ENCODE measurements around the gene SUPT3H. TPM values are rescaled to one million over a fixed set of nuclear protein-coding genes. Genes with fewer than 3 reads are reported as not detected.

The SUPT3H gene
- total RNA-seq, 2 donors from 2014 or later: 2.5 to 4.5 TPM

- no peak for TF ChIP-seq CTCF (IDR thresholded peaks at IDR 0.05)
- Histone ChIP-seq H3K36me3 (no peaks in the 10 kb centered on the region), H3K27ac (no peak overlapping the region)
These were observed 592.6 kb downstream of the SUPT3H start for GRCh38 chr6:44785130-44785529.

DNA sequence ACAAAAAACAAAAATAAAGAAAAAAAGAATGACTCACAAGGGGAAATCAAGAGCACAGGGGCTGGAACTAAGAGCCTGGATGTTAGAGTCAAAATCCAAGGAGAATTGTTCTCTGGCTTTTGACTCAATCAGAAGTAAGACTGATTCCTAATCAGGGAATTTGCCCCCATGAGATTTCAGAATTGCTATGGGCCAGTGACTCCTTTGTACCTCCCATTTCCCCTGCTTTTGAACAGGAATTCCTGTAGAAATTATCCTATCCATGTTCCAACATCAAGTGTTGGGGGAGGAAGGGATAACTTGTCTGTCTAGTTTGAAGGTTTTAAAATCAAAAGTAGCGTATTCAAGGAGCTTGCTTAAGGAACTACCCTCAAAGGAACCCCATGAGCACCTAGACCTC is 593.5 kb downstream of the SUPT3H start:
- DNase-seq (ENCODE audit: low spot score): no peak
- no peaks in the 10 kb centered on the region for H3K27me3 ChIP-seq
- no peaks in the 10 kb centered on the region for H3K4me1 ChIP-seq
- H3K9me3 ChIP-seq: peaks cover 0 to 19% of the 10 kb centered on the region in 2 donors
- H3K4me3 ChIP-seq: no peak overlapping the region
- no peak for TF ChIP-seq CTCF (IDR thresholded peaks at IDR 0.05)
- H3K27ac ChIP-seq: no peak overlapping the region
- no peaks in the 10 kb centered on the region for H3K36me3 ChIP-seq

More at GRCh38 chr6:44785130-44785529, 592.6 kb downstream of the SUPT3H start:
- Histone ChIP-seq H3K4me3 (no peak overlapping the region), H3K9me3 (peaks cover 0 to 19% of the 10 kb centered on the region in 2 donors), H3K4me1 (no peaks in the 10 kb centered on the region), H3K27me3 (no peaks in the 10 kb centered on the region)
- DNase-seq (ENCODE audit: low spot score): no peak

DNA sequence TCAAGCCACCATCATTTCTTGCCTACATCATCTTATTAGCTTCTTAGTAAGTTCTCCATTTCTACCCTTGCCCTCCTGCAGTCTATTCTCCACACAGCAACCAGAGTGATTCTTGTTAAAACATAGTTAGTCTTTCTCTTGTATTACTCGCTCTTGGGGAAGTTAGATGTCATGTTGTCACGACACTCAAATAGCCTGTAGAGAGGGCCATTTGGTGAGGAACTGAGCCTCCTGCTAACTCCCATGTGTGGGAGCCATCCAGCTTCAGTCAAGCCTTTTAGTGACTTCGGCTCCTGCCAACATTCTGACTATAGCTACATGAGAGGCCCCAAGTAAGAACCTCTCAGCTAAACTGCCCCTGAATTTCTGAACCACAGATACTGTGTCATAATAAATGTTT is 594.8 kb downstream of the SUPT3H start:
- Histone ChIP-seq H3K36me3 (no peaks in the 10 kb centered on the region), H3K4me1 (no peaks in the 10 kb centered on the region), H3K9me3 (peaks cover 0 to 19% of the 10 kb centered on the region in 2 donors), H3K4me3 (no peak overlapping the region), H3K27ac (no peak overlapping the region), H3K27me3 (no peaks in the 10 kb centered on the region)
- TF ChIP-seq CTCF (IDR thresholded peaks at IDR 0.05): no peak
- no peak for DNase-seq (ENCODE audit: low spot score)

- Histone ChIP-seq H3K36me3 (no peaks in the 10 kb centered on the region), H3K4me1 (no peaks in the 10 kb centered on the region), H3K27ac (no peak overlapping the region), H3K9me3 (peaks cover 0 to 19% of the 10 kb centered on the region in 2 donors), H3K27me3 (no peaks in the 10 kb centered on the region), H3K4me3 (no peak overlapping the region)
- no peak for DNase-seq (ENCODE audit: low spot score)
- TF ChIP-seq CTCF (IDR thresholded peaks at IDR 0.05): no peak
These were observed 595.7 kb downstream of the SUPT3H start for GRCh38 chr6:44781912-44782597.

DNA sequence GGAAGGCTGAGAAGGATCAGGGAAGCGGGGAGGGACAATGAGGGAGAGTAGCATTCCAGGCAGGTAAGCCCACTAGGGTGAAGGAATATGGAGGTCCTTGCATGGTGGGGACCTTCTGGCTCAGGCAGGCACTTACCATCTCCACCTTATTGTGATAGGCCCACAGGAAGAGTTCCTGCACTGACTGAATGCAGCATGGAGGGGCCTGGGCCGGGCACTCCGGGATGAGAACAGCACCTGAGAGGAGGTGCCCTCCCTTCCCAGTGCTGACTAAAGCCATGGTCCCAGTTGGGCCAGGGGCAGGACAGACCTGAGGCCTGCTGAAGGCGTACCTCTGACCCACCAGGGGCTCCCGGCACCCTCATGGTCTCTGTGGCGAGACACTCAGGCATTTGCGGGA is 597.6 kb downstream of the SUPT3H start:
- no peak for DNase-seq (ENCODE audit: low spot score)
- Histone ChIP-seq H3K4me3 (no peak overlapping the region), H3K27me3 (no peaks in the 10 kb centered on the region), H3K36me3 (no peaks in the 10 kb centered on the region), H3K9me3 (peaks cover 0 to 12% of the 10 kb centered on the region in 2 donors), H3K4me1 (no peaks in the 10 kb centered on the region), H3K27ac (no peak overlapping the region)
- no peak for TF ChIP-seq CTCF (IDR thresholded peaks at IDR 0.05)

Measured in right atrium auricular region (tissue), 2 donors.